KMS-11 (cell line): ENCODE results near the gene PRDX6.

Source experiments
- H2AFZ ChIP-seq: fragments of 200-600 bp; sonication (generic); 2 replicates; pipeline ENCODE4 v1.6.1; 2016; ENCODE audit warnings: antibody characterized with exemption, mixed run types, low read depth
- H3K27ac ChIP-seq: fragments of 200-600 bp; sonication (generic); 2 replicates; pipeline ENCODE4 v1.6.1; 2016; ENCODE audit warnings: mild to moderate bottlenecking, mixed run types
- H3K27me3 ChIP-seq: fragments of 200-600 bp; sonication (generic); 2 replicates; pipeline ENCODE4 v1.6.1; 2017; ENCODE audit warnings: mild to moderate bottlenecking, low read depth, mixed run types, moderate library complexity; ENCODE audit not compliant: insufficient read depth
- H3K36me3 ChIP-seq: fragments of 200-600 bp; sonication (generic); 2 replicates; pipeline ENCODE4 v1.6.1; 2017; ENCODE audit warnings: mild to moderate bottlenecking, mixed run types; ENCODE audit not compliant: insufficient read depth
- H3K4me1 ChIP-seq: fragments of 200-600 bp; sonication (generic); 2 replicates; pipeline ENCODE4 v1.6.1; 2016; ENCODE audit warnings: mild to moderate bottlenecking, low read depth, mixed run types; ENCODE audit not compliant: poor library complexity, severe bottlenecking
- H3K4me2 ChIP-seq: fragments of 200-600 bp; sonication (generic); 2 replicates; pipeline ENCODE4 v1.7.0; 2016; ENCODE audit warnings: mild to moderate bottlenecking, mixed run types
- H3K4me3 ChIP-seq: fragments of 200-600 bp; sonication (generic); IDR thresholded peaks from 2 replicates; pipeline ENCODE4 v1.6.1; 2017; ENCODE audit warnings: low read depth, low read length, mixed read lengths; ENCODE audit not compliant: insufficient read depth
- H3K79me2 ChIP-seq: fragments of 200-600 bp; sonication (generic); 2 replicates; pipeline ENCODE4 v1.6.1; 2016; ENCODE audit warnings: low read depth, mixed run types; ENCODE audit not compliant: insufficient read depth
- H3K9ac ChIP-seq: fragments of 200-600 bp; sonication (generic); 2 replicates; pipeline ENCODE4 v1.6.1; 2016; ENCODE audit warnings: mild to moderate bottlenecking, mixed run types
- H4K20me1 ChIP-seq: fragments of 200-600 bp; sonication (generic); 2 replicates; pipeline ENCODE4 v1.6.1; 2016; ENCODE audit warnings: mild to moderate bottlenecking, mixed run types; ENCODE audit not compliant: insufficient read depth
- TF ChIP-seq, protein P1 (sequence below): fragments of 200-600 bp; sonication (generic); conservative IDR thresholded peaks from 2 replicates; pipeline ENCODE4 v1.6.1; 2017; ENCODE audit warnings: low read depth, mild to moderate bottlenecking, antibody characterized with exemption, low read length, moderate library complexity, mixed read lengths

Gene PRDX6

DNA sequence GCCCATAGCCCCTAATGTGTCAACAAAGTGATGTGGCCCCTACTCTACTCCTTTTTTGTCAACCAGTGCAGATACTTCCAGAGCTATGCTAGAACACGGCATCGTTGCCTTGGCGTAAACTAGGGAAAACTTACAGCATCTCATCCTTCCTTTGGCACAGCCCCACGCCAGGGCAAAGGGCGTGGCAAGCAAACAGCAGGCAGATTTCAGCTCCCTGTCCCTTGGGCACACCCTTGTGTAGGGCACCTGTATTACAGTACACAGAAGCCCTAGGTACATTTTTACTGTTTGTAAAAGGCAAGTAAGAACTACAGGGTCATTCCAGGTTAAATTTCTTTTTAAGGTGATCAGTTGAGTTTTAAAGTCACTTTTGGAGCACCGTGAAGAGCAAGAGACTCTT, 29.3 kb downstream of the PRDX6 start:
- TF ChIP-seq, protein P1, sequence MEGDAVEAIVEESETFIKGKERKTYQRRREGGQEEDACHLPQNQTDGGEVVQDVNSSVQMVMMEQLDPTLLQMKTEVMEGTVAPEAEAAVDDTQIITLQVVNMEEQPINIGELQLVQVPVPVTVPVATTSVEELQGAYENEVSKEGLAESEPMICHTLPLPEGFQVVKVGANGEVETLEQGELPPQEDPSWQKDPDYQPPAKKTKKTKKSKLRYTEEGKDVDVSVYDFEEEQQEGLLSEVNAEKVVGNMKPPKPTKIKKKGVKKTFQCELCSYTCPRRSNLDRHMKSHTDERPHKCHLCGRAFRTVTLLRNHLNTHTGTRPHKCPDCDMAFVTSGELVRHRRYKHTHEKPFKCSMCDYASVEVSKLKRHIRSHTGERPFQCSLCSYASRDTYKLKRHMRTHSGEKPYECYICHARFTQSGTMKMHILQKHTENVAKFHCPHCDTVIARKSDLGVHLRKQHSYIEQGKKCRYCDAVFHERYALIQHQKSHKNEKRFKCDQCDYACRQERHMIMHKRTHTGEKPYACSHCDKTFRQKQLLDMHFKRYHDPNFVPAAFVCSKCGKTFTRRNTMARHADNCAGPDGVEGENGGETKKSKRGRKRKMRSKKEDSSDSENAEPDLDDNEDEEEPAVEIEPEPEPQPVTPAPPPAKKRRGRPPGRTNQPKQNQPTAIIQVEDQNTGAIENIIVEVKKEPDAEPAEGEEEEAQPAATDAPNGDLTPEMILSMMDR, result 0 out of 2 replicates have a peak, but pooled peaks have one; percentile 16
- no peaks in the 10 kb centered on the region for H3K27me3 ChIP-seq
- H3K9ac ChIP-seq, result no peak overlapping the region
- H3K36me3 ChIP-seq, result no peaks in the 10 kb centered on the region
- H3K79me2 ChIP-seq, result no peaks in the 10 kb centered on the region
- H3K4me2 ChIP-seq, result no peak overlapping the region
- no peak overlapping the region for H3K27ac ChIP-seq
- H3K4me1 ChIP-seq, result no peaks in the 10 kb centered on the region
- no peak overlapping the region for H3K4me3 ChIP-seq
- H4K20me1 ChIP-seq, result no peaks in the 10 kb centered on the region
- no peak overlapping the region for H2AFZ ChIP-seq

DNA sequence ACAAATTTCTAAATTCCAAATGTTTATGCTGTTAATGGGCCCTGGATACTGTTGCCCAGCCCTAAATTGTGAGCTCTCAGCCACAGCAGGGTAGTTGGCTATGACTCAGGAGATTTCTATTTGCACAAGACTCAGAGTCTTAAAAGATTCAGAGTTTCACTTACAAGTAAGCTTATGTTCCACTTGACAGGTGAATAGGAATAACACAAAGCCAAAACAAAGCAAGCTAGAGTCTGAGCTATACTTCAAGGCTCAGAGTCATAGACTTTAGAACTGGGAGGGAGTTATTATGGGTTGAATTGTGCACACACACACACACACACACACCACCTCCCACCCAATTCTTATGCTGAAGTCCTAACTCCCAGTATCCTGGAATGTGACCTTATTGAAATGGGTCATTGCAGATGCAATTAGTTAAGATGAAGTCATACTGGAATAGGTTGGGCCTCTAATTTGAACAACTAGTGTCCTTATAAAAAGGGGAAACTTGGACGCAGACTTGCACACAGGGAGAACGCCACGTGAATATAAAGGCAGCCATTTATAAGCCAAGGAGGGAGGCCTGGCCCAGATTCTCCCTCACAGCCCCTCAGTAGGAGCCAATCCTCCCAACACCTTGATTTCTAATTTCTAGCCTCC, 30.2 kb downstream of the PRDX6 start:
- Histone ChIP-seq H3K27me3 (no peaks in the 10 kb centered on the region), H3K36me3 (no peaks in the 10 kb centered on the region), H4K20me1 (no peaks in the 10 kb centered on the region), H2AFZ (no peak overlapping the region), H3K4me3 (no peak overlapping the region), H3K9ac (no peak overlapping the region), H3K27ac (no peak overlapping the region), H3K4me2 (no peak overlapping the region), H3K79me2 (no peaks in the 10 kb centered on the region), H3K4me1 (no peaks in the 10 kb centered on the region)
- TF ChIP-seq, protein P1, result no peak

DNA sequence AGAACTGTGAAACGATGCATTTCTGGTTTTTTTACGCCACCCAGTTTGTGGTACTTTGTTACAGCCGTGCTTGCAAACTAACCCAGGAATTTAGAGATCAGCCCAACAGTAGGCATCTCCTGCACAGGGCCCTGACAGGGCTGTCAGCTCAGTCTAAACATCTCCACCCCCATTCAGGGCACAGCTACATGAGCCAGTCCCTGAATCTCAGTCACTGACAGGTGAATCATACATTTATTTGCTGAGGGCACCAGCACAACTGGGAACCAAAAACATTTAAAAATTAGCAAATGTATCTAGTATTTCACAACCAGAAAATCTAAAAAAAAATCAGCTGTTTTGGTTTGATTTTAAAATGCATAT, 30.7 kb downstream of the PRDX6 start:
- H3K4me2 ChIP-seq, result no peak overlapping the region
- H4K20me1 ChIP-seq, result no peaks in the 10 kb centered on the region
- no peaks in the 10 kb centered on the region for H3K36me3 ChIP-seq
- H3K27ac ChIP-seq, result no peak overlapping the region
- TF ChIP-seq, protein P1, result no peak
- H3K4me3 ChIP-seq, result no peak overlapping the region
- H3K27me3 ChIP-seq, result no peaks in the 10 kb centered on the region
- H3K79me2 ChIP-seq, result no peaks in the 10 kb centered on the region
- no peaks in the 10 kb centered on the region for H3K4me1 ChIP-seq
- no peak overlapping the region for H2AFZ ChIP-seq
- H3K9ac ChIP-seq, result no peak overlapping the region

DNA sequence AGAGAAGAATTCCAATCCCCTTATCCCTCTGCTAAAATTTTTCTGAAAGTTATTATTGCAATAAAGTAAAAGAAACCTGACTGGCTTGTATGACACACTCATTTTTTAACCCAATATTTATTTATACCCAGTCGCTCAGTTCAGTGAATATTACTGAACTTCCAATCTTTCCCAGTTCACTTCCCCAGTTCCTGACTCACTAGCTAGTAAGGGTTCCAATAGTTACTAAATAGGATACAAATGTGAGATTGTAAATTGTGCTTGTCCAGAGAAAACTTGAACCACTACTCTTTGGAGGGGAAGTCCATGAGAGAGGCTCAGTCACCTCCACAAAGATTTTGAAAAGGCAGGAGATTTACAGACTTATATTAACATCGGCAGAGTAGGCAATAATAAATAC, 31.4 kb downstream of the PRDX6 start:
- no peak overlapping the region for H3K4me2 ChIP-seq
- H3K4me1 ChIP-seq, result no peaks in the 10 kb centered on the region
- H3K27ac ChIP-seq, result no peak overlapping the region
- H3K79me2 ChIP-seq, result no peaks in the 10 kb centered on the region
- TF ChIP-seq, protein P1, result no peak
- no peak overlapping the region for H2AFZ ChIP-seq
- no peak overlapping the region for H3K4me3 ChIP-seq
- no peaks in the 10 kb centered on the region for H3K27me3 ChIP-seq
- no peaks in the 10 kb centered on the region for H3K36me3 ChIP-seq
- H4K20me1 ChIP-seq, result no peaks in the 10 kb centered on the region
- H3K9ac ChIP-seq, result no peak overlapping the region
